Colon (tissue), 2 donors: ENCODE measurements around the gene EMP2.
"Not testable (repeated sequence)": the region's sequence is repeated elsewhere in the genome, so short reads cannot be mapped to it uniquely, and the experiment has no call there.

Source experiments
- FAIRE-seq: peaks from 2 replicates; lab custom pipeline; 2012; peaks lifted over from hg19 to GRCh38; lab: Jason Lieb, UNC
- donor health status: control.
- donor health status: control.

The EMP2 gene

DNA sequence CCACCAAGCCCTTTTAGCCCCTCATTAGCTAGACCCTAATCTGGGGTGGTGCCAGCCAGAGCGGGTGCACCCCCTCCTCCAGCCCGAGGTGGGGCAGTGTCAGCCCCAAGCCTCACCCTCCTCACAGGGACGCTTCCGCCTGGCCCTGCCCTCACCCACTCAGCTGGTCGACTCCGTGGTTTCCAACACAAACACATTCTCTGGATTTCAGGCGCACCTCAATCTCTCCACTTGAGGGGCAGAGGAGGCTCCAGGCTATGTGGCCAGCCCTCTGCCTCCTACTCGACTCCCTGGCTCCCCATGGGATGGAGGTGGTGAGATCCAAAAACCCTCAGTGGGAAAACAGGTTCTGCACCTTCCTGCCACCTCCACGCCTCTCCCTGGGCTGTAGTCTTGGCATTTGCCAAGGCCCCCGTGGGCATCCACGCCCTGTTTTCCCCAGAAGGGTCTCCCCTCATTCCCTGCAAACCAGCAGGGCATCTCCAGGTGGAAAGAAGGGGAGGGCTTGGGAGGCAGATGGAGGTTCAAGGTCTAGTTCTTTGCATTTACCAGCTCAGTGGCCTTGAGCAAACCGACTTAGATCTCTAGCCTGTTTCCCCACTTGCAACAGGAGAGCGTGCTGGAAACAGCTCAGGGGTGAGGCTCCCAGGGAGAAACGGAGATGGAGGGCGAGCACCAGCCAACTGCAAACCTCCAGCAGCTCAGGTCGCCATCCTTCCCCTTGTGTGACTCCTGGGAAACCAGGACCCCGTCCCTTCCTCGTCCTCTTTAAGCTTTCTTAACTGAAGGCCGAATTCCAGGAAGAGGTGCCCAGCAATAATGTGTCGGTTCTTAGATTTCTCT lies 1.7 kb downstream of the EMP2 start:
- no peak for FAIRE-seq

DNA sequence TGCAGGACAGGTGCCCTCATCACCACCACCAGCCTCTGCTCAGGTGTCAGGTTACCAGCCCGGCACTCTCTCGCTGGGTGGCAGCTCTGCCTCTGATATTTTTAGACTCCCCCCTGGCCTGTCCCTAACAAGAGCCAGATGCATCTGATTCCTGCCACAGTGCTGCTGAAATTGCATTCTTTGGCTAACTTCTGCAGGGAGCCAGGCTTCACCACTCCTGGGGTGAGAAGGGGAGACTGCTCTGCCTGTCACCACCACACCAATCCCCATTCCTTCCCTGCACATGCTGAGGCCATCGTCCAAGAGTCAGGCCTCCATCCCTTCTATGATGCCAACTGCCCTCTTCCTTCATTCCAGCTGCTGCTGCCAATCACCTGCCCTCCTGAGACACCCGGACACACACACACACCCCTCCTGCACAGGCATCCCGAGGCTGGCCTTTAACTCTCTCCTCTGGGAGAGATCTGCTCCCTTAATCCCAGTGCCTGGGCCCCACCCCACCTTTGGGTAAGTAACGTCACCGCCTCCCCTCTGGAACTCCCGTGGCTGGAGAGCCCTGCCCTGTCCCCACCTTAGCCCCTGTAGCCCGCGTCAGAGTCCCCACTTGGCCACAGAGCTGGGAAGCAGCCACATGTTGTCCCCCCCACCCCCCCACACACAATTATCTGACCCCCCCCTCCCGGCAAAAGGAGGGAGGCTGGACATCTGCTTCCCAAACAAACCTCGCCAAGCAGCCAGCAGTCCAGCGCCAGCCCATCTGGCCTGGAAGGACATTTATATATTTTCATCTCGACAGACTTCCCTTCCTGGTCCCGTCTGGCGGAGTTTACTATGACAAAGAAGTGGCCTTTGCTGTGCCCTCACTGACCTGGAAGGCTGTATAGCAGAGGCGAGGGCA lies 2.8 kb downstream of the EMP2 start:
- FAIRE-seq: no peak

DNA sequence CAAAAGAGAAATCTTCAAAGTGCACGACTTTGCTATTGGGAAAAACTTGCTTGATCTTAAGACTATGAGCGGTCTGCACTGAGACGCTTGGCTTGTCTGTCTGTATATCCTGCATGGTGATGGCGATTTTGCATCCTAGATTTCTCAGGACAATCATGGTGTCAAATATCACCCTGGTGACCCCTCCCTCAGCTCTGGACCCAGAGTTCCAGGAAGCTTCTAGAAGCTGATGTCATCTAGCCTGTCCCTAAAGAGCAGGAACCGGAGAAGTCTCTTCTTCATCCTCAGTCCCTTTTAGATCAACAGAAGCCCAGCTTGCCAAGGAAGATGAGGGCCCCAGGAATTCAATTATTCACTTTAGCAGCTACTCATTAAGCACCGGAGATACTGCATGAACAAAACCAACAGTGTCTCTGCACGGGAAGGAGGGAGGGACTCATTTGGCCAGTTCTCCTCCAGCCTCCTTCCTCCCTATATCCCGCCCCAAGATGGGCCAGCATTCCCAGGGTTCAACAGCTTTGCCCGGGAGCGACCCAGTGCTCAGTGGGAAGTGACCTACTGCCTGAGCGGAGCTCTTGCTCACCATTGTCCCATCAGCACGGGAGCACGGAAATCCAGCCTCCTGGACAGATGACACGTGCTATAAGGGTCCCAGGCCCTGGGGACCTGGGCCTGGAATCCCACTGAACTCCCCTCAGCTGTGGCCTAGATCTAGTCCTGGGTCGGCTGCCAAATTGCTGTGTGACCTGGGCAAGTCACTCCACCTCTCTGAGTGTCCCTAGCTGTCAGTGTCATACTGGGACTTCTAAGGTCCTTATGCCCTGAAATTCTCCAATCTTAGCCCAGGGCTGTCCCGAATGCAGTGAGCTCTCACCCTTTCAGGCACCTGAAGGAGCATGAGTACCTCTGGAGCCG lies 3.8 kb downstream of the EMP2 start:
- FAIRE-seq: no peak

DNA sequence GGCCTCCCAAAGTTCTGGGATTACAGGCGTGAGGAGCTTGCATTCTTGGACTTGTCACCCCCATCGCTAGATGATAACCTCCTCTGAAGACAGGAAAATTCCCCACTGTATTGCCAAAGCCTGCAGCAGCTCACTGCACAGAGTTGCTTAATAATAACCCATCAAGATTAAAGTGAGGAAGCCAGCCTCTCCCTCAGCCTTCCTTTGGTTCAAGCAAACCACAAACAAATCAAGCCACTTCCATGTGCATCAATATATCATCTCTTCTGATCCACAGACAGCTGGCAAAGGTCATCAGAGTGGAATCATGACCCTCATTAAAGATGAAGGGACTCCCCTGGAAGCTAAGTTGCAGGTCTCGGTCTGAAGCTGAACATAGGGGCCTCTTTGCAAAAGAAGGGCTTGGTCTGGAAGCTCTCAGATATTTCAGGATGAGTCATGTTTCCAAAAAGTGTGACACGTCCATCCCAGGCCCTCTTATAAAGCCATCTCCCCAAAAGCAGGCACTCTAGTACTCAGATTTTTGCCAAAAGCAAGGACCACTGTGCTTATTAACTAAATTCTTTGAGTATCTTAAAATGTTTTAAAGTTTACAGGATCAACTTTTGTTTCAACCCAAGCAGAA lies 4.8 kb downstream of the EMP2 start:
- FAIRE-seq: no peak

DNA sequence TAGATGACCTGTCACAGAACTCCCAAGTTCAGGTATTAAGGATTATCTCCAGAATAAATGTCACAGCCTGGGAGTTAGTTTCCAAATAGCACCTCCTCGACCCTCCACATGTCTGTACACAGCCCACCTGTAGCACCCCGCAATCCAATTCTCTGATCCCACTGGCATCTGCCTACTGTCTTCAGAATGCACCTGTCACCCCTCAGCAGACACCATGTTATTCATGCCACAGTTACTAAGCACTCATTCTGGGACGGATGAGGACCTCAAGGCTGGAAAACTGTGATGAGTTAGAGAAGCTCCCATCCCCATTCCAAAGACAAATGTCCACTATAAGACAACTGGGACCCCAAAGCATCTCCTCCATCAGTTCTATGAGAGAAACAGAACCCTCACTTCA lies 7.8 kb downstream of the EMP2 start:
- FAIRE-seq: no peak

DNA sequence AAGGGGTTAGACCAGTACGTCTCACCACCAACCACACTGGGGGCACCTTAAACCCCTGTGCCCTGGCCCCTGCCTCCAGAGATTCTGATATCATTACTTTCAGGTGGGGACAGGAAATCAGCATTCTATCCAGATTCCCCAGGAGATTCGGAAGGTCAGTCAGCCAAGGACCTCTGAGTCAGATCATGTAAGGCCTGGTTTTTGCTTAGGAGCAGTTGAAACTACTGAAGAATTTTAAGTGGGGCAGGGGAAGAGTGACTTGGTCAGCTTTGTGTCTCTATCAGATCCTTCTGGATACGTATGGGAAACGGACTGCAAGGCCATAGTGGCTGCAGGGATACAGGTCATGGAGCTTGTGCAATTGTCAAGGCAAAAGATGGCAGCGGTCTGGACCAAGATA lies 9.0 kb downstream of the EMP2 start:
- no peak for FAIRE-seq

DNA sequence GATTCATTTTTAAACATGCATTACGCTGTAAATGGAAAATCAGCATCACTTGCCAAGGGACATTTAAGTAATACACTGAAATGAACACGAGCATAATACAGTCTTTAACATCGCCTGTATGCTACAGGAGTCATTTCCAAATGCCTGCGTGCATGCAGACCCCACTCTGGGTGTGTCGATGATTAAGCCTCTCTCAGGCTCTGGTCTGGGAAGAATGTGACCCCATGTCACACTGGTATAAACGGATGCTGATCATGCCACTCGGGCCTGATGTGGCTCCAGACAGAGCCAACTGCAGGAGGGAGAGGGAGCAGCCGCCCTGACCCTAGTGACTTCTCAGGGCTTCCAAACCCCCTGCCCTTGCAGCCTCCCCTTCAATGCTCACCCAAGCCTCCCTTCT lies 10.8 kb downstream of the EMP2 start:
- no peak for FAIRE-seq

DNA sequence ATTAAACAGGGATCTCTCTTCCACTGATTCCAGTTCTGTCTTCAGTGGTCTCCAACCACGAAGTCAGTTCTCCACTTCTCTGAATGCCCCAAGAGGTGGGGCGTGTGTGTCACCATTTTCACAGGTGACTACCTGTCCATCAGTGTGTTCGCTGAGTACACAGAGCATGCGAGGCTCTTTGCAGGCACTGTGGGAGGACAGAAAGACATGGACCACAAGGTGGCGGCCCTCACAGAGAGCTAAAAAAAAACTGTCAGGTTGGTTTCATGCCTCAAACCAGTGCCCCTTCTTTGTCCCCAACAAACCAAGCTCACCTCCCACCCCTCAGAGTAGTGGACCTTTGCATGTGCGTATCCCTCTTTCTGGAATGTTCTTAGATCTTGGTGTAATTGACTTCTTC lies 13.8 kb downstream of the EMP2 start:
- FAIRE-seq: no peak

DNA sequence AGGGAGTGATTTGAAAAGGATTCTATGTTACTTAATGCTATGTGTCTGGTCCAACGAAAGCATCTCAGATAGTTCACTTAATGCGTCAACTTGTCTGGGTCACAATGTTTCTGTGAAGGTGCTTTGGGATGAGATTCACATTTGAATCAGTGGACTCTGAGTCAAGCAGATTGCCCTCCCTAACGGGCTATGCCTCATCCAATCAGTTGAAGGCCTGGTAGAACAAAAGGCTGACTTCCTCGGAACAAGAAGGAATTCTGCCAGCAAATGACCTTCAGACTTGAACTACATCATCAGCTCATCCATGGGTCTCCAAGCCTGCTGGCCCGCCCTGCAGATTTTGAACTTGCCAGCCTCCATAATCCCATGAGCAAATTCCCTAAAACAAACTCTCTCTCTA lies 15.2 kb downstream of the EMP2 start:
- no peak for FAIRE-seq

DNA sequence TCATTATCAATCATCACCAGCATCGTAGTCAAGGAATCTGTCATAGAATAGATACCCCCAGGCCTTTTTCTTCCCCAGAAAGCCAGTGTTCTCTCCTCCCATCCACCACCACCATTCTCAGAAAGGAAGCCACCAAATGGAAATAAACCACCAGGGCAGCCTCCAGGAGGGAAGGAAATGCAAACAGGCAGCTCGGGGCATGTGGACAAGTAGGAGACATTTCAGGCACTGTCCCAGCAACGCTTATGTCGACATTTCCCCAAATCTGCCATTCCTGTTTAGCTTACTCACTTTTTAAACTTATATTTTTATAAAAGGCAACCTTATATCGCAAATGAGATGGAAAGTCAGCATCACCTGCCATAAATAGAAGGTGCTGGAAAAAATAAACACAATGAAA lies 15.8 kb downstream of the EMP2 start:
- FAIRE-seq: no peak

DNA sequence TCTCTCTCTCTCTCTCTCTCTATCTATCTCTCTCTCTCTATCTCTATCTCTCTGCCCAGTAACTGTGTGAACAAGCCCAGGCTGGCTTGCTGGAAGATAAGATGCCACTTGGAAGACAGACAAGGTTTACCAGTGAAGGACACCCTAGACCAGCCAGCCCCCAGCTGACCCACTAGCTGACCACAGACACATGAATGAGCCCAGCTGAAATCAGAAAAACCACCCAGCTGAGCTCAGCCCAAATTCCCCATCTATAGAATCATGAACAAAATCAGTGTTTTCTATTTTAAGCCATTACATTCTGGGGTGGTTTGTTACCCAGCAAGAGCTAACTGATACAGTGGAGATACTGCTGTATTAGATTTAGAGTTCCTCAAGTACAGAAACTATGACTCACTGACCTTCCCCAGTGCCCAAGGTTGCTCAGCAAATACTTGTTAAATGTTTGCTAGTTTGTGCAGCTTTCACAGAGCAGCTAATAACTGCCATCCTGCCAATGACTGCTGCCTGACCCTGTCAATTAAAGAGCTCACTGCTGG lies 18.0 kb downstream of the EMP2 start:
- FAIRE-seq: no peak

DNA sequence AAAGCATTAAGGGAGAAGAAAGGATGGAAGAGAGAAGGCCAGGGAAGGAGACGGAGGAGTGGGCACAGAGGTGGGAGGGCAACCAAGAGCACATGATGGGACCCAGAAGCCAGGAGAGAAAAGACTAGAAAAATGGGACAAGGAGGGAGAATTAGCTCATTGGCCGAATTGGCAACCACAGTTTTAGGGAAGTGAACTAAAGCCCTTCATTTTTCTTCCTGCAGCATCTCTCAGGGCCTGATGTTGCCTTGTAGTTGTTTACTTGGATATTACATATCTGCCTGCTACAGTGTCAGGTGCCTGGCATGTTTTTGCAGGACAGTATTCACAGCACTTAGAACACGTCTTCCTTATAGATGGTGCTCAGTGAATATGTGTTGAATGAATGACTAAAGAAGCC lies 19.0 kb downstream of the EMP2 start:
- FAIRE-seq: no peak

DNA sequence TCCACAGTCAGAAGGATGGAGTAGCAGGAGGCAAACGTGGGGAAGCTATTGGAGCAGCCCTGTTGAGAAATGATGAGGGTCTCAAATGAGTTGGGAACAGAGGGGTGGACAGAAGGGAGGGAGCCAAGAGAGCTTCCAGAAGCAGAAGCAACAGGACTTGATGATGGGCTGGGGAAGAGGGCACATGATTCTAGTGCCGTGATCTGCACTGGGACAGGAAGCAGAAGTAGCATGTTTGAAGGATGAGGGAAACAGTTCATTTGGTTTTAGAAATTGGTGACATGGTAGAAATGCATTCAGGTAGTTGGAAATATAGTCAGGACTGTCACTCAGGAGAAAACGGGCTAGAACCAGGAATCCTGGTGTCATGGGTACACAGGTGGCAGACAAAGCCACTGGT lies 19.4 kb downstream of the EMP2 start:
- FAIRE-seq: no peak

DNA sequence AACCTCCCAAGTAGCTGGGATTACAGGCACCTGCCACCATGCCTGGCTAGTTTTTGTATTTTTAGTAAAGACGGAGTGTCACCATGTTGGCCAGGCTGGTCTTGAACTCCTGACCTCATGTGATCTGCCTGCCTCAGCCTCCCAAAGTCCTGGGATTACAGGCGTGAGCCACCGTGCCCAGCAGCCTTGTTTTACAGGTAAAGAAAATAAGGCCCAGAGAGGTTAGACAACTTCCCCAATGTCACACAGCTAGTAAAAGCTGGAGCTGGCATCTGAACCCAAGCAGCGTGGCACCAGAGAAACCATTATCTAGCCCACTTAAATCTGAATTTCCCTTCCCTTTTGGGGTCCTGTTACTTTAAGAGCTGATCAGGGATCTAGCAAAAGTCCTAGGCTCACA lies 20.6 kb downstream of the EMP2 start:
- not testable (repeated sequence) for FAIRE-seq

DNA sequence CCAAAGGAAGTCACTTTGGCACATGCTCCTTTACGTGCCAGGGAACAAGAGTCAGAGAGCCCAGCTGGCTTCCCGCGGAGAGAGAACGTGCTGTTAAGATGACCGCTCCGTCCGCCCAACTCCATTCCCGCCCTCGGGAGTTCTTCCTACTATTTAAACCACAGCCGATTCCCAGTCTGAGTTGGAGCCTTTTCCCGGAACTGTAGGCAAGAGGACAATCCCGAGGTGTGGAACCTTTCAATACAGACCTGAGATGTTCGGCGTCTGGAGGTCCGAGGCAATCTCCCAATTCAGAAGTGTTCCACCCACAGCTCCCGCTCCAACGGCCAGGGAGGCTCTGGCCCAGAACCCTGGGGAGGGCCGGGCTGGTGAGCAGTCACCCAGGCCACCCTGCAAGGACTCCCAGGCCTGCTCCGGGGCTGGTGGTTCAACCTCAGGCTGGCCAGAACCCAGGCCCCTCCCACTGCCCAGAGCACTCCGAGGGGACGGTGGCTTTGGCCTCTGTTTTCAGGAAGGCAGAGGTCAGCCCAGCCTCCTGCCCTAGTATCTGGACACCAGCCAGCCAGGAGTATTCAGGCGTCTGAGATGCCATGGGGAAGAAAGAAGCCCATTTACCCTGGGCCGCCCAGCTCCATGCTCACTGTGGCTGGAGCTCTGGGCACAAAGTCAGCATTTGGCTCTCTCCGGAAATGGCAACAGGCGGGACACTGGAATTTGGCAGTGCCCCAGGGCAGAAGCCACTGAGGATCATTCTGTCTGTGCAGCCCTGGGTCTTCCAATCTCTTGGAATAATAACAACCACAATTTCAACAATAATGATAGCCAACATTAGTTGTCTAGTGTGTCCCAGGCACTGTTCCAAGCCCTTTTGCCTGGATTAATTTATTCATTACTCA lies 21.4 kb downstream of the EMP2 start:
- FAIRE-seq: no peak

DNA sequence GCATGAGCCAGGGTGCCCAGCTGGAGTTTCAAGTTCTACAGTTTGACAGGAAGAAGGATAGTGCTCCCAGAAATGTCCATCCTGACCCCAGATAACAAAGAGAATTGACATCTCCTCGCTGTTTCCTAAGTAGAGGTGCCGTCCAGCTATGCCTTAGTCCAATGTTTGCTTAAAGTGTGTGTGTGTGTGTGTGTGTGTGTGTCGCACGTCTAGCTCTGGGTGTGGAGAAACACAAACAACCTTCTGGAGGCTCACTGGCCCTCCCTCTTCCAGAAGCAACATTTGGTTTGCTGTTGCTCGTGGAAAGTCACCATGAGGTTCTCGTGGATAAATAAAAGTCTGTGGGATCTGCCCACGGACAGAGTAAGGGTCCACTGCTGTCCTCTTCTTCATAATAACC lies 22.1 kb downstream of the EMP2 start:
- no peak for FAIRE-seq

DNA sequence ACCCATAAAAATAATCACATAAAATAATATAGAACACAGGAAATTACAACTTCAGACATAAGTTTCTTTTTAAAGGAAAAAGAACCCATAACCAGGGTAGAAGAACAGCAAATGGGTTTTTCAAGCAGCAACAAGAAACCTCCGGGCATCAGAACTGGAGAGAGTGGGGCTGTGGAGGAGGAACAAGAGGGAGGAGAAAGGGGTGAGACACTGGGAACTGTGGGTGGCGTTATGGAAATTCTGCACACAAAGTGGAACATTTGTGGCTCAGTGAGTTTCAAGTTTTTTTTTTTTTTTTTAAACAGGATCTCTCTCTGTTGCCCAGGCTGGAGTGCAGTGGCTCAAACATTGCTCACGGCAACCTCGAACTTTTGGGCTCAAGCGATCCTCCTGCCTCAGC lies 22.6 kb downstream of the EMP2 start:
- no peak for FAIRE-seq

DNA sequence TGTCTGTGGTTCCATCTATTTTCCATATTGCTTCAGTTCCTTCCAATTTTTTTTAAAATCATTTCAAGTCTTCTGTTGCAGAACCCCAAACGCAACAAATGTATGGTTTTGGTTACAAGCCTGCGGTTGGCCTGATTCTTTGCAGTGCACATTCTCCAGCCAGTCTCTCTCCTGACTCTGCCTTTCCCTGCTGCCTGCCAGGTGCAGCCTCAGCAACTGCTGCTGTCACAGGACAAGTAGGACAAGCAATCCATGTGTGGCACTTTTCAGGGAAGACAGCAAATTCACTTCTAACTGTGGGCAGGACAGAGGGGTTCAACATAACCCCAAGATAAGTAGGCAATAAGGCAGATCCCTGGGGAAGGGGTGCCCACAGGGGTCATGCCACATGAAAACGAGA lies 24.2 kb downstream of the EMP2 start:
- no peak for FAIRE-seq

DNA sequence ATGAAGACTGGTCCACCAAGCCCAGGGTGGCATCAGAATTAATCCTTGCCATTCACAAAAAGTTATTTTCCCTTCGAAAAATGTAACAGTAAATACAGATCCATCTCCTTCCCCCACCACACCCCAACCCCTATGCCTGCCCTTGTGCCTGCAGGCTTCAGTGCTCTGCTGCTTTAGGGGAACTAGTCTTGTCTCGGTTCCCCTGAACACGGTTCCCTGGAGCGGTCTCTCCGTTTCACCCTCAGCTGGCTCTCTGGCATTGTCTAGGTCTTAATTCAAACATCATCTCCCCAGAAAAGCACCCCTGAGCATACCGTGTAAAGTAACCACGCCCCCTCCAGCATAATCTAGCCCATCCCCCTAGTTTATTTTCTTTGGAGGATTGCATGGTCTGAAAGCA lies 25.8 kb downstream of the EMP2 start:
- FAIRE-seq: no peak

DNA sequence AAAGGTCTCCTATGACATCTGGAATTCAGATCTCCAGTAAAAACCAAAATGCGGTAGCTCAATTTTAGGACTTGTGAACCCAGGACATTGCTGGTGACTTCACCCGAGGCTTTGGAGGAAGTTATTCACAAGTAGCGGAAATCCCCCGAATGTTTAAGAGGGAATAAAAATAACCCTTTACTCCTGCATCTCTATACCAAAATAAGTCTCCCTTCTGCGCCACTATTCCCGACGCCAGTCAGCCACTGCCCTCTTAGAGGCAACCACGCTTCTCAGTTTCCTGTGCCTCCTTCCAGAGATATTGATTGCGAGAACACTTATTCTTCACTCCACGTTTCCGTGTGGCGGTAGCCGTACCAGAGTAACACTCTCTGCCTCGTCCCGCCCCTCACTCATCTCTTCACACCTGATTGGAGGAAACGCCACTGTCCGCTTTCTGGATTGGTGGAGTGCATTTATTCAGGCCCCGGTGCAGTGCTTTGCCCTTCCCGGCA lies 27.4 kb downstream of the EMP2 start:
- no peak for FAIRE-seq
